WTC11 (cell line): ENCODE data around the gene PDE6H. TPM values are rescaled to one million over a fixed set of nuclear protein-coding genes. Genes with fewer than 3 reads are reported as not detected.

Experiments used
- ATAC-seq: fragments of 200-7000 bp; cut with Tn5 transposase; 2 replicates; pipeline ENCODE4 v1.10.0; 2021; ENCODE audit warnings: mild to moderate bottlenecking, moderate library complexity
- CTCF ChIA-PET: fragments of 300-600 bp; sonication (Branson Sonifier 250); formaldehyde crosslinking; loops from one replicate; lab custom pipeline; 2021; ENCODE audit warnings: antibody characterized with exemption; lab: Charles Lee
- POLR2A ChIA-PET: fragments of 350-600 bp; sonication (Branson Sonifier 250); formaldehyde crosslinking; loops from one replicate; lab custom pipeline; 2021; ENCODE audit warnings: antibody characterized with exemption; lab: Charles Lee
- DNase-seq: peaks from one replicate; pipeline ENCODE4 v3.0.0; 2021; ENCODE audit warnings: low spot score
- H3K27ac Mint-ChIP-seq: 2 replicates; pipeline ENCODE4 v1.8.0; 2021; ENCODE audit warnings: mixed read lengths
- H3K27me3 Mint-ChIP-seq: 2 replicates; pipeline ENCODE4 v1.8.0; 2021; ENCODE audit warnings: low read depth, mild to moderate bottlenecking, moderate library complexity, mixed read lengths
- H3K36me3 Mint-ChIP-seq: 2 replicates; pipeline ENCODE4 v1.8.0; 2021; ENCODE audit warnings: mixed read lengths
- H3K4me1 Mint-ChIP-seq: 2 replicates; pipeline ENCODE4 v1.8.0; 2022; ENCODE audit warnings: mixed read lengths
- H3K4me3 Mint-ChIP-seq: 2 replicates; pipeline ENCODE4 v1.8.0; 2021; ENCODE audit warnings: mild to moderate bottlenecking, moderate library complexity, mixed read lengths
- H3K9me3 Mint-ChIP-seq: 2 replicates; pipeline ENCODE4 v1.8.0; 2021; ENCODE audit warnings: mixed read lengths
- CBFB ChIP-seq: sonication (generic); formaldehyde crosslinking; IDR thresholded peaks from 2 replicates; pipeline ENCODE4 v1.8.1; 2022; ENCODE audit warnings: mild to moderate bottlenecking, low read depth, missing genetic modification reagents
- EMX1 ChIP-seq: fragments of 250-450 bp; sonication (Bioruptor Pico); IDR thresholded peaks from 2 replicates; pipeline ENCODE4 v1.8.0; 2021; ENCODE audit warnings: mild to moderate bottlenecking
- FOXP4 ChIP-seq: sonication (generic); formaldehyde crosslinking; IDR thresholded peaks from 2 replicates; pipeline ENCODE4 v1.8.0; 2022; ENCODE audit warnings: mild to moderate bottlenecking, missing genetic modification reagents
- NR3C1 ChIP-seq: sonication (generic); formaldehyde crosslinking; conservative IDR thresholded peaks from 2 replicates; pipeline ENCODE4 v1.8.1; 2023; ENCODE audit warnings: low read depth, mild to moderate bottlenecking, missing genetic modification reagents
- SMAD3 ChIP-seq: sonication (generic); formaldehyde crosslinking; IDR thresholded peaks from 2 replicates; pipeline ENCODE4 v1.8.0; 2022; ENCODE audit warnings: missing genetic modification reagents, mild to moderate bottlenecking, borderline replicate concordance
- SMAD4 ChIP-seq: sonication (generic); formaldehyde crosslinking; IDR thresholded peaks from 2 replicates; pipeline ENCODE4 v1.8.0; 2022; ENCODE audit warnings: mild to moderate bottlenecking, missing genetic modification reagents
- STAT6 ChIP-seq: sonication (generic); formaldehyde crosslinking; conservative IDR thresholded peaks from 2 replicates; pipeline ENCODE4 v1.8.1; 2023; ENCODE audit warnings: mild to moderate bottlenecking, low read depth, missing genetic modification reagents, moderate library complexity
- ZNF121 ChIP-seq: sonication (generic); formaldehyde crosslinking; IDR thresholded peaks from 2 replicates; pipeline ENCODE4 v1.8.0; 2023; ENCODE audit warnings: missing genetic modification reagents
- ZNF425 ChIP-seq: fragments of 250-450 bp; sonication (Bioruptor Pico); conservative IDR thresholded peaks from 2 replicates; pipeline ENCODE4 v1.9.0; 2021; ENCODE audit warnings: mild to moderate bottlenecking
- ZNF512 ChIP-seq: sonication (generic); formaldehyde crosslinking; IDR thresholded peaks from 2 replicates; pipeline ENCODE4 v1.8.1; 2022; ENCODE audit warnings: missing genetic modification reagents, borderline replicate concordance
- ZNF532 ChIP-seq: fragments of 250-450 bp; sonication (Bioruptor Pico); IDR thresholded peaks from 2 replicates; pipeline ENCODE4 v1.9.0; 2021; ENCODE audit warnings: mild to moderate bottlenecking, borderline replicate concordance
- total RNA-seq: library from RNA; stranded (reverse); gene quantifications from 3 replicates; pipeline ENCODE4 v1.2.3, GENCODE V29; 2021
- TF ChIP-seq, protein P1 (sequence below): fragments of 250-450 bp; sonication (Bioruptor Pico); IDR thresholded peaks from 2 replicates; pipeline ENCODE4 v1.9.0; 2021; ENCODE audit warnings: moderate library complexity, mild to moderate bottlenecking, inconsistent platforms, borderline replicate concordance
- TF ChIP-seq, protein P2 (sequence below): sonication (generic); formaldehyde crosslinking; IDR thresholded peaks from 2 replicates; pipeline ENCODE4 v1.8.0; 2022; ENCODE audit warnings: mild to moderate bottlenecking, missing genetic modification reagents

The PDE6H gene
- total RNA-seq, 1 experiment from 2014 or later, result not detected

GRCh38 chr12:14924541-14924940 lies 48.3 kb upstream of the PDE6H start:
- H3K4me3 Mint-ChIP-seq, result no peak overlapping the region
- ChIA-PET POLR2A (no interaction called here), CTCF (no interaction called here)

DNA sequence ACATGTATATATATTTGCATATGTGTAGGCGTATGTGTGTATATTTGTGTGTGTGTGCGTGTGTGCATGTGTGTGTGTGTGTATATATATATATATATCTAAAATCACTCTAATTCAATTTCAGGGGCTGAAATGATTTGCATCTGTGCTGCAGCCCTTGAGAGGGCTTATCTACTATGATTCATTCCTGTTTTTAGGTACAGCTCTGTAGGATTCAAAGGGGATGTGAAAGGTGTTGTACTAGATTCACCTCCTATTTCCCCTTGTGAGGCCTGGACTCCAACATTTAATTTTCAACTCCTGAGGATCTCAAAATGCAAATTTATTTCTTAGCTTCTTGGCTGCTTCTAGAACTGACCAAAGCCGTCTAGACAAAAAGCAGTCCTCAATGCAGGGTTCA lies 45.6 kb upstream of the PDE6H start:
- CTCF ChIA-PET, result interaction anchor here (2.2 kb wide), 1 partner anchor 9 kb away, joined by 10 read pairs; no protein-coding TSS in a partner anchor
- peaks cover 19% of the 10 kb centered on the region for H3K4me1 Mint-ChIP-seq
- H3K4me3 Mint-ChIP-seq, result no peak overlapping the region
- no peak overlapping the region for H3K27ac Mint-ChIP-seq
- DNase-seq (no peak), ATAC-seq (no peak)
- no peaks in the 10 kb centered on the region for H3K9me3 Mint-ChIP-seq
- H3K36me3 Mint-ChIP-seq, result no peaks in the 10 kb centered on the region
- POLR2A ChIA-PET, result interaction anchor here (0.7 kb wide), 1 partner anchor 327 kb away, joined by 3 read pairs; no protein-coding TSS in a partner anchor
- no peaks in the 10 kb centered on the region for H3K27me3 Mint-ChIP-seq
- TF ChIP-seq SMAD4 (CRISPR knock-in tag), result no peak
- no peak for TF ChIP-seq STAT6 (CRISPR knock-in tag)
- no peak for TF ChIP-seq ZNF425 (CRISPR knock-in tag)
- no peak for TF ChIP-seq SMAD3 (CRISPR knock-in tag)
- no peak for TF ChIP-seq FOXP4
- TF ChIP-seq ZNF512, result no peak
- TF ChIP-seq CBFB, result no peak
- no peak for TF ChIP-seq NR3C1 (CRISPR knock-in tag)
- no peak for TF ChIP-seq ZNF121 (CRISPR knock-in tag)
- TF ChIP-seq, protein P1, sequence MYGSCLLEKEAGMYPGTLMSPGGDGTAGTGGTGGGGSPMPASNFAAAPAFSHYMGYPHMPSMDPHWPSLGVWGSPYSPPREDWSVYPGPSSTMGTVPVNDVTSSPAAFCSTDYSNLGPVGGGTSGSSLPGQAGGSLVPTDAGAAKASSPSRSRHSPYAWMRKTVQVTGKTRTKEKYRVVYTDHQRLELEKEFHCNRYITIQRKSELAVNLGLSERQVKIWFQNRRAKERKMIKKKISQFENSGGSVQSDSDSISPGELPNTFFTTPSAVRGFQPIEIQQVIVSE (CRISPR knock-in tag), result no peak
- TF ChIP-seq EMX1 (CRISPR knock-in tag), result no peak
- TF ChIP-seq, protein P2, sequence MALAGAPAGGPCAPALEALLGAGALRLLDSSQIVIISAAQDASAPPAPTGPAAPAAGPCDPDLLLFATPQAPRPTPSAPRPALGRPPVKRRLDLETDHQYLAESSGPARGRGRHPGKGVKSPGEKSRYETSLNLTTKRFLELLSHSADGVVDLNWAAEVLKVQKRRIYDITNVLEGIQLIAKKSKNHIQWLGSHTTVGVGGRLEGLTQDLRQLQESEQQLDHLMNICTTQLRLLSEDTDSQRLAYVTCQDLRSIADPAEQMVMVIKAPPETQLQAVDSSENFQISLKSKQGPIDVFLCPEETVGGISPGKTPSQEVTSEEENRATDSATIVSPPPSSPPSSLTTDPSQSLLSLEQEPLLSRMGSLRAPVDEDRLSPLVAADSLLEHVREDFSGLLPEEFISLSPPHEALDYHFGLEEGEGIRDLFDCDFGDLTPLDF (CRISPR knock-in tag), result no peak

More at GRCh38 chr12:14924541-14924940, 48.3 kb upstream of the PDE6H start:
- ATAC-seq, result no peak
- no peak overlapping the region for H3K27ac Mint-ChIP-seq
- H3K36me3 Mint-ChIP-seq, result no peaks in the 10 kb centered on the region
- no peaks in the 10 kb centered on the region for H3K9me3 Mint-ChIP-seq
- TF ChIP-seq ZNF532 (CRISPR knock-in tag), result no peak
- no peak for DNase-seq
- H3K4me1 Mint-ChIP-seq, result peaks cover 17% of the 10 kb centered on the region
- H3K27me3 Mint-ChIP-seq, result no peaks in the 10 kb centered on the region
